DMS 273 (cell line): ENCODE data around the gene ZNF292.
A peak's percentile ranks its signal among the peaks of the same experiment; 100 is the strongest.
"Not testable (repeated sequence)": the region's sequence is repeated elsewhere in the genome, so short reads cannot be mapped to it uniquely, and the experiment has no call there.

Experiments
- DNase-seq: peaks from one replicate; lab custom pipeline; 2025; ENCODE audit not compliant: unreplicated experiment; lab: John Stamatoyannopoulos, UW

The ZNF292 gene

GRCh38 chr6:87161299-87161698 lies 5.9 kb downstream of the ZNF292 start:
- DNase-seq: no peak

GRCh38 chr6:87164004-87164403 lies 8.6 kb downstream of the ZNF292 start:
- DNase-seq: peak; percentile 15

DNA sequence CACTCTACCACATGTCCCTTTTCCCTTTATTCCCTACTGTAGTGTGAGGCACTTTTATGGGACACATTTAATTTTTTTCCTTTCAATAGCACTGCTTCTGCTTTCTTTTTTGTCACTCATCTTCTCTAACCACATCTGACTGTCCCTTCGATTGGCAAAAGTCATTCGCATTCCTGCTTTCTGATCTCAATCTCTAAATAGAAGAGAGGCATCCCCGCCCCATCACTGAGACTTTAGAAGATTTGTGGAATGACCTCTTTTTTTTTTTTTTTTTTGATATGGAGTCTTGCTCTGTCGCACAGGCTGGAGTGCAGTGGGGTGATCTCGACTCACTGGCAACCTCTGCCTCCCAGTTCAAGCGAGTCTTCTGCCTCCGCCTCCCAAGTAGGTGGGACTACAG lies 9.1 kb downstream of the ZNF292 start:
- DNase-seq: no peak

DNA sequence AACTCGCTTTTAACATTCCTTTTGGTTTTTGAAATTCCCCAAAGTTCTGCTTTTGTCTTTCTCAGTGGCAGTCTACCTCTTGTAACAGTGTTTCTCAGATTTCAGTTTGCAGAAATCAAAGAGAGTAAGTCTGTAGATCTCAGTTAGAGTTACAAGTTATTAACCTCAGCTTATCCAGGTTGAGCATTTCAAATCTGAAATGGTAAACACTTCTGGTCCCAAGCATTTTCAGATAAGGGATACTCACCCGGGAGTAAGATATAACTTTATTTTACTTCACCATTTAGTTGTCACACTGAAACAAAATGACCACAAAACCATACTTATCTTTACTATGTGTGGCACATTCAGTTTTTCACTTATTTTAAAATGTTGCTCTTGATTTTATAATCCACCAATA lies 9.8 kb downstream of the ZNF292 start:
- DNase-seq: no peak

GRCh38 chr6:87171938-87172633 lies 16.7 kb downstream of the ZNF292 start:
- no peak for DNase-seq

DNA sequence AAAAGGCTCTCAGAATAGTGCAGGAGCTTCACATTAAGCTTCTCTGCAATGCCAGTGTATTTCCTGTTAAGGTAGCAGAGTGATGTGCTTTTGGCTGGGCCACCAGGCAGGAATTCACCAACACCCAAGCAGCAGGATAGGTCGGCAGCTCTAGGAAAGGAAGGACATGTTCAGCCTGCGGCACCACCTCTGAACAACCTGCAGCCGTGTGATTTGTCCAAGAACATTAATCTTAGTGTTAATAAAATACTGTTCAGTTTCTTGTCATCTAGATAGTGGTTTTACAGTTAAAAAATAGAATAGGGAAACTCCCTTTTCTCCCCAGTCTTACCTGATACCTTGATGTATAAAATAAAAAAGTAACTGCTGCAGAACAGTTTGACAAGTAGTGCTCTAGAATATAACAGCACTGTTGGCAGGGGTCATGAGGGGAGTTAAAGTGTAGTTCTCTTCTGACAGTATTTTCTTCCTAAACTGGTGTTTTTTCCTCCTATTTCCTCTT lies 18.8 kb downstream of the ZNF292 start:
- no peak for DNase-seq

DNA sequence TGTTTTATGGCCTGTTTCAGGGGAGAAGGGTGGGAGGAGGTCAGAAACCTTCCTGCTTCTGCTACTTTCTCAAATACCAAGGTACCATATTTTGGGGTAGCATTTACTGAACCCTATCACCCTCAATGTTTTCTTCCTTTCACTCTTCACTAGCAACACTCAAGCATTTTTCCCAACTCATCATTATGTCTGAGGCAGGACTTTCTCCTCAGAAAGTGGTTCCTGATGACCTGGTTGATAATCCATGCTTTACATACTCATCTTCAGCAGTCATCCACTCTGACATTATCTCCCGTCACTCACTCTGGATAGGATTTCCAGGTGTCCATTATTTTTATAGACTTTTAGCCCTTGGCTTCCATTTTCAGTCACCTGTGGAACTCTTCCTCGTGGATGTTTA lies 21.1 kb downstream of the ZNF292 start:
- DNase-seq: no peak

GRCh38 chr6:87180105-87180728 lies 24.9 kb downstream of the ZNF292 start:
- DNase-seq: peak; percentile 70

DNA sequence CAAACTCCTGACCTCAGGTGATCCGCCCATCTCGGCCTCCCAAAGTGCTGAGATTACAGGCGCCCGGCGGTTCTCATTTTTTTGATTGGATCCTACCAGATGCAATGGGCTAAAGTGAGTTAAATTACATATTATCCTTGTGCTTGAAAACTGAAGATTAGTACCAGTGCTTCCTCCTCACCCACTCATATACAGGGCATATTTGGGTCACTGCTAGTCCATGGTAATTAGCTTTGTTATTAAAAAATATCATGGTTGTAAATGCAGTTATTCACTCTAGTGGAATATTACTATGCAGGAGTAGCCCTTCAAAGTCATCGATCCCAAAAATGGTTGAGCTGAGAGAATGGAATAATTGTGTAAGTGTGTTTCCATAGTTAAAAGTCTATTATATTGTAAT lies 26.5 kb downstream of the ZNF292 start:
- no peak for DNase-seq

DNA sequence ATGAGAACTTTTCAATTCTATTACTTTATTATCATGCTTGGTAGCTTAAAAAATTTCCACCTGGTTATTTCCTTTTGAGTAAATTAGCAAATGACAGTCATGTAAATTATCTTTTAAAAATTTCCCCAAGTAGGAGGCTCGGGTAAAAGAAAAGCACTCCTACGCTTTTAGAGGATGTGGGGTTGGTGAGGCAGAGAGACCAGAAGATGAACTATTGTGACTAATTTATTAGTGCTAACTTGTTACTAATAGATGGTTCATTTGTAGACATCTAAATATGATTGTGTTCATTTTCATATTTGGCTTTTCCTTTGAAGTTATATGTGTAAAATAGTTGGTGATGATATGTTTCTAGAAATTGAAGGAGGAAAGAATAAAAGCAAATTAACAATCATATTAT lies 27.0 kb downstream of the ZNF292 start:
- no peak for DNase-seq

GRCh38 chr6:87182940-87183339 lies 27.6 kb downstream of the ZNF292 start:
- DNase-seq: no peak

DNA sequence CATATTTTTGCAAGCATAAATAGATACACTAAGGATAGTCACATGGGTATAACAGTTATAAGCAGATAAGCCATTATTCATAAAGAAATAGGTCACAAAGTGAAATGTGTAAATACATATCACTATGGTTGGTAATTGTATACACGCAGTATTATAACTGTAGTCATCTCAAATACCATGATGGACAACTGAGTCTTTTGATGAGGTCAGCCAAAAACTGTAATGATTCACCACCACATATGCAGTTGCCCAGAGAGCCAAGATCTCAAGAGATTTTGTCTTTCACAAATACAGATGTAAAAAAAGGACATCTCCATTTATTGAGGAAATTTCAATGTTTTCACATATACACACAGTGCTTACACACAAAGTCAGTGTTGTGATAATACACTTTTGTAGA lies 28.3 kb downstream of the ZNF292 start:
- DNase-seq: no peak

GRCh38 chr6:87184762-87185250 lies 29.4 kb downstream of the ZNF292 start:
- DNase-seq: peak; percentile 9

DNA sequence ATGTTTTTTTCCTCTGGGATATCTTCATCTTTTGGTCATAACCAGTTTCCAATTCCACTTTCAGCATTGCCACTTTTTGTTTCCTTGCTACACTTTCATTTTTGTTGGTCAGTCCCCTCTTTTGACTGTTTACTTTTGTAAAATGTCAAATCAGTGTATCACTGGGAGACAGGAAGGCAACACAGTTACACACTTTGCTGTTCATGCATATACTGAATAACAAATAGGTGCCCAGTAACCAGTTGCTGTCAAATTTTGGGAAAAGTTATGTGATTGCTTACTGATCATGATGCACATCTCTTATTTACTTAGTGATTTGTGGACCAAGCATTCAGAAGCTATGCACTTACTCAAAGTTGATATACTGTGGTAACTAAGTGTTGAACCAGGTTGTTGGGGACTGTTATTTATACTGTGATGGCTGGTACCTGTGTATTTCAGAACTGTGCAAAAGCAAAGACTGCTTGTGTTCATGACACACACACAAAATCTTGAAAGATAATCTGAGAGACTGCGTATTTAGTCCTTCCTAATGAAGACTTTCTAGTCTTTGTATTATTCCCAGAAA lies 41.0 kb downstream of the ZNF292 start:
- no peak for DNase-seq

- no peak for DNase-seq
Observed at GRCh38 chr6:87197547-87197946, 42.2 kb downstream of the ZNF292 start.

DNA sequence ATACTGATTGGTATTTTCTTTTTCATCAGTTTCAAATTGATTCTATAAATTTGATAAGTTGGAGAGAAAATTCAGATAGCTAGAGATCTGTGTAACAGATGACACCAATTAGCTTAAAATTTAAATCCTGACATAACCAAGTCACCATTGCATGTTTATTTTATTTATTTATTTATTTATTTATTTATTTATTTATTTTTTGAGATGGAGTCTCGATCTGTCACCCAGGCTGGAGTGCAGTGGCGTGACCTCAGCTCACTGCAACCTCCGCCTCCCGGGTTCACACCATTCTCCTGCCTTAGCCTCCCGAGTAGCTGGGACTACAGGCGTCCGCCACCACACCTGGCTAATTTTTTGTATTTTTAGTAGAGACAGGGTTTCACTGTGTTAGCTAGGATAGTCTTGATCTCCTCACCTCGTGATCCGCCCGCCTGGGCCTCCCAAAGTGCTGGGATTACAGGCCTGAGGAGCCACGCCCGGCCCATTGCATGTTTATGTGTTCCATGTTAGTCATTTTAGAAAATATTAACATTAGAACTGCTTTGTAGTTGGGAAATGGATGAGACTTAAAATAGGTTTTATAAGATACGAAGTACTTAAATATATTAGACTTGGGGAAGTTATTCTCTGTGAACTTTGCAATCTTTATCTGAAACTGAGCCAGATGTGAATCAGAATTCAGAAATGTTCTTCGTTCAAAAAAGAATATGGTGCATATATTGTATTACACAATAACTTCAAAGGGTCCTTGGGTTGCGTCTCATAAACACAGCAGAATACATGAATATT lies 42.9 kb downstream of the ZNF292 start:
- not testable (repeated sequence) for DNase-seq

GRCh38 chr6:87199787-87200186 lies 44.4 kb downstream of the ZNF292 start:
- DNase-seq: no peak

DNA sequence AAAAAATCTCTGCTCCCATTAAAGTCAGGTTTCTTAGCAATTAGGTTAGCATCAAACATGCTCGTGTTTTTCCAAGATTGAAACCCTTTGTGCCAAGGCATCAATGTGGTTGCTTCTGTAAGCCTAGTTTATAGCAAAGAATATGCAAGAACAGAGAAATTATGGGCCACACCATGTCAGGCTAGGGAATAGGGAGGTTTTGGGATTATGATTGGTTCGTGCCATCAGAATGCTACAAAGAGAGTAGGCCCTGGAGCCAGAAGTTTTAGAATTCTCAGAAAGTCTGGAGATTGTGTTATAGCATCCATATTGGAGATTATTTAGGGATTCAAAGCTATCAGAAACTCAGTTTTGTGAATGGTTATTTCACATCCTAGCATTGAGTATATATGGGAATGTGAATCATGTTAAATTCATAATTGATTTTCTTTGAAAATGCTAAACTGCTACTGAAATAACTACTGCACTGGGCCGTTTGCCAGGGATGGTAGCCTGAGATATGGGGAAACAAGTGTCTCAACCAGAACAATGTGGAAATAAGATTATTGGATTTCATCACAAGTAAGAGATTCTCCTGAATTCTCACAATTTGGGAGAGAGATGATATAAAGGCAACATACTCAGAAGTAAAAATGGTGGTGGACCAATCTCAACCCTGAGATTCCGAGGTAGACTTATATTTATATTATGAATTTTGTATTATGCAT lies 45.3 kb downstream of the ZNF292 start:
- no peak for DNase-seq

GRCh38 chr6:87203448-87204023 lies 48.2 kb downstream of the ZNF292 start:
- no peak for DNase-seq

DNA sequence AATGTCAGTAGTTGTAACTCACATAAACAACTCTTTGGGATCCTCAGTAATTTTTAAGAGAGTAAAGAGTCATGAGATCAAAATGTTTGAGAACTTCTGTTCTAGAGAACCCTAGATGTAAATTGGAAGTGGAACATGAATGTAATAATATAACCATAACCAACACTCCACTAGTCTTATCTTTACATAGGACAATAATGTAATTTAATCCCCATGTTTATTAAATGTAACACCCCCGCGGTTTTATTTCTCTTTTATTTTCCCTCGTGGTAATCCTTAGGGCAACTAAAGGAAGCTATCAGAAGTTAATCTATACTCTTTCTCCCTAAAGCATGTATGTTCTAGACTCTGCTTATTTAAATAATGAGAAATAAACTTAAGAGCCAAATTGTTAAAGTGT lies 54.4 kb downstream of the ZNF292 start:
- DNase-seq: no peak
